ENCODE data around the gene DCUN1D3. TPM values are rescaled to one million over a fixed set of nuclear protein-coding genes. Genes with fewer than 3 reads are reported as not detected.

The DCUN1D3 gene
- total RNA-seq, 1 donor from 2014 or later = 24.2 TPM

GRCh38 chr16:20928774-20929411, 28.7 kb upstream of the DCUN1D3 start:
- H3K9me3 Mint-ChIP-seq (ENCODE audit: low read depth) = no peaks in the 10 kb centered on the region
- H3K4me3 Mint-ChIP-seq (ENCODE audit: low read depth) = no peak overlapping the region
- no peaks in the 10 kb centered on the region for H3K27me3 Mint-ChIP-seq
- H3K4me1 Mint-ChIP-seq (ENCODE audit: low read depth) = peaks cover 2% of the 10 kb centered on the region
- TF ChIP-seq, protein P1, sequence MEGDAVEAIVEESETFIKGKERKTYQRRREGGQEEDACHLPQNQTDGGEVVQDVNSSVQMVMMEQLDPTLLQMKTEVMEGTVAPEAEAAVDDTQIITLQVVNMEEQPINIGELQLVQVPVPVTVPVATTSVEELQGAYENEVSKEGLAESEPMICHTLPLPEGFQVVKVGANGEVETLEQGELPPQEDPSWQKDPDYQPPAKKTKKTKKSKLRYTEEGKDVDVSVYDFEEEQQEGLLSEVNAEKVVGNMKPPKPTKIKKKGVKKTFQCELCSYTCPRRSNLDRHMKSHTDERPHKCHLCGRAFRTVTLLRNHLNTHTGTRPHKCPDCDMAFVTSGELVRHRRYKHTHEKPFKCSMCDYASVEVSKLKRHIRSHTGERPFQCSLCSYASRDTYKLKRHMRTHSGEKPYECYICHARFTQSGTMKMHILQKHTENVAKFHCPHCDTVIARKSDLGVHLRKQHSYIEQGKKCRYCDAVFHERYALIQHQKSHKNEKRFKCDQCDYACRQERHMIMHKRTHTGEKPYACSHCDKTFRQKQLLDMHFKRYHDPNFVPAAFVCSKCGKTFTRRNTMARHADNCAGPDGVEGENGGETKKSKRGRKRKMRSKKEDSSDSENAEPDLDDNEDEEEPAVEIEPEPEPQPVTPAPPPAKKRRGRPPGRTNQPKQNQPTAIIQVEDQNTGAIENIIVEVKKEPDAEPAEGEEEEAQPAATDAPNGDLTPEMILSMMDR (IDR thresholded peaks at IDR 0.05; ENCODE audit: unreplicated experiment) = no peak
- DNase-seq (ENCODE audit: low spot score, unreplicated experiment) = no peak
- H3K36me3 Mint-ChIP-seq (ENCODE audit: insufficient read depth) = peaks cover 4% of the 10 kb centered on the region
- no peak overlapping the region for H3K27ac Mint-ChIP-seq

DNA sequence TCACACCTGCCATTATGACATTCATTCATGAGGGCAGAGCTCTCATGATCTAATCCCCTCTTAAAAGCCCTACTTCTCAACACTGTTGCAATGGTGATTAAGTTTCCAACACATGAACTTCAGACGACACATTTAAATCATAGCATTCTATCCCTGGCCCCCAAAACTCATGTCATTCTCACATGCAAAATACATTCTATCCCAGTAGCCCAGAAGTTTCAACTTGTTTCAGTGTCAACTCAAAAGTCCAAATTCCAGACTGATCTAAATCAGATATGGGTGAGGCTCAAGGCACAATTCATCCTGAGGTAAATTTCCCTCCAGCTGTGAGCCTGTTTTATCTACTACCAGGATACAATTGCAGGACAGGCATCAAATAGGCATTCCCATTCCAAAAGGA, 25.6 kb upstream of the DCUN1D3 start:
- Mint-ChIP-seq H3K27ac (no peak overlapping the region), H3K4me3 (ENCODE audit: low read depth) (no peak overlapping the region), H3K36me3 (ENCODE audit: insufficient read depth) (peaks cover 5% of the 10 kb centered on the region), H3K4me1 (ENCODE audit: low read depth) (peaks cover 2% of the 10 kb centered on the region), H3K9me3 (ENCODE audit: low read depth) (no peaks in the 10 kb centered on the region), H3K27me3 (no peaks in the 10 kb centered on the region)
- DNase-seq (ENCODE audit: low spot score, unreplicated experiment) = no peak
- TF ChIP-seq, protein P1 (IDR thresholded peaks at IDR 0.05; ENCODE audit: unreplicated experiment) = no peak

- no peak for DNase-seq (ENCODE audit: low spot score, unreplicated experiment)
- Mint-ChIP-seq H3K27ac (no peak overlapping the region), H3K36me3 (ENCODE audit: insufficient read depth) (peaks cover 5% of the 10 kb centered on the region), H3K27me3 (no peaks in the 10 kb centered on the region), H3K4me1 (ENCODE audit: low read depth) (peaks cover 2% of the 10 kb centered on the region), H3K4me3 (ENCODE audit: low read depth) (no peak overlapping the region), H3K9me3 (ENCODE audit: low read depth) (no peaks in the 10 kb centered on the region)
- TF ChIP-seq, protein P1 (IDR thresholded peaks at IDR 0.05; ENCODE audit: unreplicated experiment) = no peak
Measured at GRCh38 chr16:20923876-20924275, 23.7 kb upstream of the DCUN1D3 start.

- Mint-ChIP-seq H3K4me1 (ENCODE audit: low read depth) (peaks cover 1% of the 10 kb centered on the region), H3K27ac (no peak overlapping the region), H3K36me3 (ENCODE audit: insufficient read depth) (peaks cover 10% of the 10 kb centered on the region), H3K9me3 (ENCODE audit: low read depth) (no peaks in the 10 kb centered on the region), H3K4me3 (ENCODE audit: low read depth) (no peak overlapping the region), H3K27me3 (no peaks in the 10 kb centered on the region)
- DNase-seq (ENCODE audit: low spot score, unreplicated experiment) = no peak
- TF ChIP-seq, protein P1 (IDR thresholded peaks at IDR 0.05; ENCODE audit: unreplicated experiment) = no peak
Measured at GRCh38 chr16:20920799-20921198, 20.6 kb upstream of the DCUN1D3 start.

GRCh38 chr16:20920091-20920490, 19.9 kb upstream of the DCUN1D3 start:
- no peaks in the 10 kb centered on the region for H3K4me1 Mint-ChIP-seq (ENCODE audit: low read depth)
- no peak overlapping the region for H3K27ac Mint-ChIP-seq
- DNase-seq (ENCODE audit: low spot score, unreplicated experiment) = no peak
- no peak overlapping the region for H3K4me3 Mint-ChIP-seq (ENCODE audit: low read depth)
- TF ChIP-seq, protein P1 (IDR thresholded peaks at IDR 0.05; ENCODE audit: unreplicated experiment) = no peak
- H3K27me3 Mint-ChIP-seq = no peaks in the 10 kb centered on the region
- H3K9me3 Mint-ChIP-seq (ENCODE audit: low read depth) = no peaks in the 10 kb centered on the region
- H3K36me3 Mint-ChIP-seq (ENCODE audit: insufficient read depth) = peaks cover 11% of the 10 kb centered on the region
